NCI-H2196 (cell line): ENCODE measurements around the gene ACVR1B.

Experiments
- DNase-seq: peaks from one replicate; lab custom pipeline; 2025; ENCODE audit not compliant: unreplicated experiment; lab: John Stamatoyannopoulos, UW

ACVR1B gene

GRCh38 chr12:52043386-52044212, 92.1 kb downstream of the ACVR1B start:
- peak; percentile 86 for DNase-seq

GRCh38 chr12:52044292-52044983, 92.9 kb downstream of the ACVR1B start:
- no peak for DNase-seq

GRCh38 chr12:52045794-52046199, 94.3 kb downstream of the ACVR1B start:
- DNase-seq = no peak
